ENCODE measurements around the gene PTPRN2. TPM values are rescaled to one million over a fixed set of nuclear protein-coding genes. Genes with fewer than 3 reads are reported as not detected.

Gene PTPRN2
- total and polyA plus RNA-seq, 9 of the 15 experiments (the other 6 are each of a cell fraction or from before 2014, with no cell fraction given), result not detected

GRCh38 chr7:157825325-157825724 lies 762.3 kb downstream of the PTPRN2 start:
- Histone ChIP-seq H3K79me2 (ENCODE audit: control insufficient read depth, insufficient read depth, low read length) (no peaks in the 10 kb centered on the region), H3K36me3 (ENCODE audit: control insufficient read depth, insufficient read depth, low read length) (no peaks in the 10 kb centered on the region), H3K9me1 (ENCODE audit: control insufficient read depth, insufficient read depth, low read length) (no peaks in the 10 kb centered on the region), H3K4me2 (ENCODE audit: insufficient read depth, low read length) (no peak overlapping the region), H2AFZ (ENCODE audit: low read depth, low read length) (no peak overlapping the region), H3K9me3 (replicated peaks; ENCODE audit: control insufficient read depth, insufficient read depth, low read depth, low read length) (no peaks in the 10 kb centered on the region), H4K20me1 (replicated peaks; ENCODE audit: control insufficient read depth, insufficient read depth, low read length) (peaks cover 9% of the 10 kb centered on the region), H3K4me1 (replicated peaks in 1 of 2; ENCODE audit: control insufficient read depth in 2 of 2, insufficient read depth in 2 of 2, low read length in 2 of 2) (no peaks in the 10 kb centered on the region), H3K9ac (ENCODE audit: insufficient read depth in 1 of 2, low read depth in 2 of 2, low read length in 2 of 2) (no peak overlapping the region), H3K27ac (ENCODE audit: extremely low read depth, low read depth, low read length) (no peak overlapping the region), H3K4me3 (no peak overlapping the region), H3K27me3 (ENCODE audit: control insufficient read depth in 2 of 2, insufficient read depth in 2 of 2, low read length in 2 of 2) (peaks cover 17 to 62% of the 10 kb centered on the region in 2 experiments)
- DNase-seq (ENCODE audit: extremely low read depth in 1 of 4, low spot score in 3 of 4) (no peak), FAIRE-seq (no peak), ATAC-seq (no peak)
- POLR2A ChIA-PET, result interaction anchor here (1.8 kb wide), 1 partner anchor 10 kb away, joined by 6 read pairs; no protein-coding TSS in a partner anchor
- intact Hi-C loops (cut with micrococcal nuclease) (no loop called here), in situ Hi-C loops (cut with MboI) (loop anchor here (10.0 kb wide), 1 partner anchor 771 kb away; no protein-coding TSS in a partner anchor)
- BruUV-seq (replicated peaks), result no TSS peak
- 0% methylated on average over 6 of the region's 6 CpGs for WGBS (ENCODE audit: insufficient coverage, low coverage, missing lambda C conversion rate)
- TF ChIP-seq ZBTB17 (CRISPR knock-in tag; IDR thresholded peaks at IDR 0.05) (no peak), THRAP3 (IDR thresholded peaks at IDR 0.05; ENCODE audit: borderline replicate concordance) (no peak), ARID1B (IDR thresholded peaks at IDR 0.05) (no peak), SMAD4 (CRISPR knock-in tag; conservative IDR thresholded peaks at IDR 0.05) (no peak), C11orf30 (IDR thresholded peaks at IDR 0.05; ENCODE audit: low read depth) (no peak), HSF4 (CRISPR knock-in tag; IDR thresholded peaks at IDR 0.05; ENCODE audit: borderline replicate concordance) (no peak), MNT (conservative IDR thresholded peaks at IDR 0.05) (no peak), TBL1XR1 (IDR thresholded peaks at IDR 0.05; ENCODE audit: low read length in 2 of 2) (no peak)
- CTCF ChIA-PET (ENCODE audit: low intra/inter-chr PET ratio), result interaction anchor here (0.6 kb wide), 1 partner anchor 854 kb away, joined by 4 read pairs; no protein-coding TSS in a partner anchor
